ENCODE measurements around the gene COL6A1.
A peak's percentile ranks its signal among the peaks of the same experiment; 100 is the strongest.

Gene COL6A1

GRCh38 chr21:45981151-45982091, at the start of gene COL6A1:
Gene COL6A1, plus strand, starts transcription at chr21:45981770. Its CDS starts 81 bp downstream, at chr21:45981851.
- peak in 12 of 14 donors; percentile 13 to 73 (median 46) for DNase-seq

DNA sequence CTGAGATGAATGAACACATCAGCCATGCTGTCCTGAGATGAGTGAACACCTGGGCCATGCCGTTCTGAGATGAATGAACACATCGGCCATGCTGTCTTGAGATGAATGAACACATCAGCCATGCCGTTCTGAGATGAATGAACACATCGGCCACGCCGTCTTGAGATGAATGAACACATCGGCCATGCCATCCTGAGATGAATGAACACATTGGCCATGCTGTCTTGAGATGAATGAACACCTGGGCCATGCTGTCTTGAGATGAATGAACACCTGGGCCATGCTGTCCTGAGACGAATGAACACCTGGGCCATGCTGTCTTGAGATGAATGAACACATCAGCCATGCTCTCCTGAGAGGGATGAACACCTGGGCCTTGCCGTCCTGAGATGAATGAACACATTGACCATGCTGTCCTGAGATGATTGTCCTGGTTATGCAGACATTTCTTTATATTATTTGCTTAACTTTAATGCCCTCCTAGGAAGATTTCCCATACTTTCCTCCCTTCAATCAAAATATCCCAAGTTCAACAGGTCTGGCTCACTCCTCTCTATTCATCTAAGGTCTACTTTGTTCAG, 48.6 kb upstream of the COL6A1 start:
- no peak for DNase-seq

DNA sequence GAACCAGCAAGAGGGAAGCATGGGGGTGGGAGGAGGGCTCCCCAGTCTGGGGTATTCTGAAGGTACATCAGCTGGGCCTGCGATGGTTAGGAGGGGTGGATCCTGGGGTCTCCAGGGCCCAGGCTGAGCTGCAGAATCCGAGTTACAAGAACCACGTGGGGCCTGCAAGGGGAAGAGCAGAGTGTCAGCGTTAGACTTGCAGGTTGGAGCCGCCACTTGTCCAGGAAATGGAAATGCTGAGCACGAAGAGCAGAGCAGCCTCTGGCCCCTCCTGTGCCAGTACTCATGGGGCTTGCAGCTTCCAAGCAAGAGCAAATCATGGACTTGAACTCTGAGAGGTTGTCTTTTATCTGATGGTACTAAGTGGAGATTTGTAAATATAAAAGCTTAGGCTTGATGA, 47.5 kb upstream of the COL6A1 start:
- no peak for DNase-seq

GRCh38 chr21:45934554-45934953, 47.0 kb upstream of the COL6A1 start:
- no peak for DNase-seq

GRCh38 chr21:45935628-45936027, 45.9 kb upstream of the COL6A1 start:
- DNase-seq: no peak

GRCh38 chr21:45937721-45938452, 43.7 kb upstream of the COL6A1 start:
- no peak for DNase-seq

DNA sequence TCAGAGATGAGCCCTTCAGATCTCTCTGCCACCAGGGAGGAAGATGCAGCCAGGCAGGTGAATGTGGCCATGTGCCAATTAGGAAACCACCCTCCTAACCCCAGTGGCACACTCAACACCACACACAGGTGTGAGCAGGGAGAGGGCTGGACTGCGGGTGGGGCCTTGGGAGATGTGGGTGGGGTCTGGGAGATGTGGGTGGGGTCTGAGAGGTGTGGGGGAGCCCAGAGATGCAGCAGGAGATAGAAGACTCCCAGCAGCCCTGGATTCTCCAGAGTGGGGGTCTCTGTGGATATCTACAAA, 43.2 kb upstream of the COL6A1 start:
- DNase-seq: no peak

DNA sequence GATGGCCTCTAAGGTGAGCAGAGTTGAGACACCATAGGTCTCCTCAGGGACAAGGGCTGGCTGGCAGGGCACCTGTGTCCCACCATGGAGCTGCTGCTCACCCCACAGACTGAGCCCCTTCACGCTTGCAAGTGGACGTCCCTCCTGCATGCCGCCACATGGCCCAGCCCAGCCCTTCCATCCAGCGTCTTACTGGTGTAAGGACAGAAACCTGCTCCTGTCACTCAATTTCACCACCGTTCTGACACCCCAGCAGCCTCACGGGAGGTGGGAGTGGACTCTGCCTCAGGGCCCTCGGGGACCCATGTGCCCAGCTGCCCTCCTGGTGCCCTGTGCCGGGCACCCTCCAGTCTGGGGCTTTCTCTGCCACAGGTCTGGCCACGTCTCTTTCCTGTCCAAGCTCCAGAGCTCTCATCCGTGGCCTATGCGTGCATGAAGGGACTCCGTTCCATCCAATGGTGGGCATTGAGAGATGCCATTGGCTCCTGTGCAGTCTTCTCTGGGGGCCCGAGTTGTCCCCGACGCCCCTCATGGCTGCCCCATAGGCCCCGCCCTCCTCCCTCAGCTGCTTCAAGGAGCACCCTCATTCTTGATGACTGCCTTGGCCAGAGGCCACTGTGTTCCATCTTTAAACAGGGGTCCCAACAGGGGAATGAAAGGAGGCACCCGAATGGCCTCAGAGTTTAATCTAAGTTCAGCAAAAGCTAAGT, 42.6 kb upstream of the COL6A1 start:
- no peak for DNase-seq

DNA sequence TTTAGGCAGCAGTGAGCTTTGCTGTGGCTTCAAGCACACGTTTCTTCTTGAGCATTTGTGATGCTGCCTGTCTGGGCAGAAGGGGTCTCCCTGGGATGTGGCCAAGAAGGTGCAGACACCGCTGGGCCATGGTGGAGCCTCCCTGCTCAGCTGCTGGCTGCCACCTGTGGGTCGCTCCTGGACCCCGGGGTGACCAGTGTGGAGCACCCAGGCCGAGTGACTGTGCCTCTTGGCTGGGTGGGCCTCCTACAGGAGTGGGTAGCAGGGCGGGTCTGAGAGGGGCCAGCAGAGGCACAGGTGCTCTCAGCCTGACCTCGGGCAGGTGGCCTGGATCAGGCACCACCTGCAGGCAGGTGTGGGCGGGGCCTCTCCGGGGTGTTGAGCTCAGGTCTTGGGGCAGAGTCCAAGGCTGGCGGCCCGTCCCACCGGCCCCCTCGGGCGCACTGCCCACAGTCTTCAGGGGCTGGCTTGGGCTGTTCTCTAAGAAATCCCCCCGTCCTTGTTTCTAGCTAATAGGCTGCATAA, 42.0 kb upstream of the COL6A1 start:
- no peak for DNase-seq

GRCh38 chr21:45940091-45940490, 41.5 kb upstream of the COL6A1 start:
- DNase-seq: no peak

DNA sequence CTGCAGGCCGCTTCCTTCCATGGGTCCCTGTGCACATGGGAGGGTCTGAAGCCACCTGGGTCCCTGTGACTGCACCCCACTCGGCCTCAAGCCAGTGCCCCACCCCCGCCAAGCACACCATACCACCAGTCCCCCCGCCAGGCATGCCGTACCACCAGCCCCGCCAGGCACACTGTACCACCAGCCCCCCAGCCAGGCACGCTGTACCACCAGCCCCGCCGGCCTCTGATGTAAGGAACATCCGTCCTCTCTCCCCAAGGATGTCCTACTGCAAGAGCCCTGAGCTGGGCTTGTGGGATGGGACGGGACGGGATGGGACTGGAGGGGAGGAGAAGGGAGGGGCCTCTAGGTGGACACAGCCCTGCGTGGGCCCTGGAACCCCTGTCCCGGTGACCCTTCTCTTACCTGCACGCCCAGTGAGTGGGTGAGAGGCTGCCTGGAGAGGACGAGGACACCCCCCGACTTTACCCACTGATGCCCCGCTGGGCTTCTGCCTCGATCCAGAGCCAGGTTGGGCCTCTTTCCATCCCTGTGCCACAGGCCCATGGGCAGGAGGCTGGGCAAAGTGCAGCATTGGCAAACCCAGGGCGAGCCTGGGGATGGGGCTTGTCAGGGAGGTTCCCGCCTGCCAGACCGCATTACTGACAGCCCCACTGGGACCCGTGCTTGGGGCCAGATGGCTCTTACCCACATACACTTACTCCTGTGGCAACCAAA, 40.8 kb upstream of the COL6A1 start:
- DNase-seq: no peak

GRCh38 chr21:45941338-45941710, 40.2 kb upstream of the COL6A1 start:
- DNase-seq: no peak

DNA sequence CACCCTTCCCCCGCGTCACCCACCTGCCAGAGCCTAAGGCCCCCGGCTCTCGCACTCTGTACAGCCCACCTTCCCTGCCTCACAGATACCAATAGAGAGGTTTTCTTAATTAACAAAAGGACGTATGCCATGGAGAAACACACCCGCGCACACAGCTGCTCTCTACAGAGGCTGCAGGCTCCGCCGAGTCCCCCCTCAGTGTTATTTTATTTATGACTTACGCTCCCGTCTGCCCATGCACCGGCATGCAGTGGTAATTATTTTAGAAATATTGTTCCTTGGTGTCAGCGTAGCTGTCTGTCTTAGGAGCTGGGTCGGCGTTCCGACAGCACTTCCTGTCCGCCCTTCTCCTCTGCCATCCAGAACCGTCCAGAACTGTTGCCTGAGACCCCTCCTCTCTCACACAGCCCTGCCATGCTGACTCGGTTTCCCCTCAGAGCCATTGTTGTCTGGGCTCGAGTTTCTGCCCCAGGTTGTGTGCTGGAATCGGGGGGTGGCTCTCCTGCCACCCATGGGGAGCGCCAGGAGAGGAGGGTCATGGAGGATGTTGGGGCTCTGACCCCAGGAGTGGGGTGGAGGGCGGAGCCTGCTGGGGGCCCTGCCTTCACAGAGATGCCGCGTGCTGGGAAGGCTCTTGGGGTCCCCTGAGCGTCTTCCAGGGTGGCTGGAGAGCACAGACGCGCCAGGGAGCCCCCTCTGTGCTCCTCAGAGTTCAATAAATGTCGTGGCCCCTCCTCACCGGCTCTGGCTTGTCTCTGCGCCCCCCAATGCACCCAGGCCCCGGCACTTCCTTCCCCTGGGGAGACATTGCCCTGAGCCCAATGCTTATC, 39.6 kb upstream of the COL6A1 start:
- no peak for DNase-seq

DNA sequence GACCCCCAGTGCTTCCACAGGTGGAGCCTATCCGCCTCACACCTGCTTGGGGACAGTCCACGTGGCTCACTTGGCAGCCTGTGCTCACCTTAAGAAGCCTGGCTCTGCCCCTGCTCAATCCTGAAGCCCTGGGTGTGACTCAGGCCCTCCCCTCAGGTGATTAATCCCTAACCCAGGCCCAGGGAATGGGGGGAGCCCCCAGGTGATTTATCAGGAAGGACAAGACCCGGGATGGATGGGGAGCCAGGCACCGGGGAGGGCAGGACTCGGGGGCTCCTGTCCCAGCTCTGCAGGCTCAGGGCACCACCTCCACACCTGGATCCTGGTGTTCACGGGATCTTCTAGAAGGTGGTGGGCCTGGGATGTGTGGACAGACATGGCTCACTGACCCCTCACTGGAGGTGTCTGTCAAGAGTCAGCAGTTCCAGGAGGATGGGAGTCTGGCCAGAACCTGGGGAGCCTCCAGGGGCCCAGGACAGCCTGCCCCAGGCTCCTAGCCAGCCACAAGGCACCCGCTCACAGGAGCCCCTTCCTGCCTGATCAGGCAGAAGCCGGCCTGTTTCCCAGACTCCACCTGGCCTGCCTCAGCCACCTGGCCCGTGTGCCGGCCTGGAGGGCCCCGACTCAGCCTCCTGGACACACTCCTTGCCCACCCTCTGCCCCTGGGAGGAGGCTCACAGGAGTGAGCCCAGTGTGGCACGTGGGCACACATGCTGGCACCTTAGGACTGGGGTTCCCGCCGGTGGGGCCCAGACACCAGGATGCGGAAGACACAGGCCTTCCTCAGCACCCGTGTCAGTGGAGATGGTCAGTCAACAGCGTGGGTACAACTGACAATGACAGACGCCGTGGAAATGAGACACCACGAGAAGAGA, 38.6 kb upstream of the COL6A1 start:
- no peak for DNase-seq

DNA sequence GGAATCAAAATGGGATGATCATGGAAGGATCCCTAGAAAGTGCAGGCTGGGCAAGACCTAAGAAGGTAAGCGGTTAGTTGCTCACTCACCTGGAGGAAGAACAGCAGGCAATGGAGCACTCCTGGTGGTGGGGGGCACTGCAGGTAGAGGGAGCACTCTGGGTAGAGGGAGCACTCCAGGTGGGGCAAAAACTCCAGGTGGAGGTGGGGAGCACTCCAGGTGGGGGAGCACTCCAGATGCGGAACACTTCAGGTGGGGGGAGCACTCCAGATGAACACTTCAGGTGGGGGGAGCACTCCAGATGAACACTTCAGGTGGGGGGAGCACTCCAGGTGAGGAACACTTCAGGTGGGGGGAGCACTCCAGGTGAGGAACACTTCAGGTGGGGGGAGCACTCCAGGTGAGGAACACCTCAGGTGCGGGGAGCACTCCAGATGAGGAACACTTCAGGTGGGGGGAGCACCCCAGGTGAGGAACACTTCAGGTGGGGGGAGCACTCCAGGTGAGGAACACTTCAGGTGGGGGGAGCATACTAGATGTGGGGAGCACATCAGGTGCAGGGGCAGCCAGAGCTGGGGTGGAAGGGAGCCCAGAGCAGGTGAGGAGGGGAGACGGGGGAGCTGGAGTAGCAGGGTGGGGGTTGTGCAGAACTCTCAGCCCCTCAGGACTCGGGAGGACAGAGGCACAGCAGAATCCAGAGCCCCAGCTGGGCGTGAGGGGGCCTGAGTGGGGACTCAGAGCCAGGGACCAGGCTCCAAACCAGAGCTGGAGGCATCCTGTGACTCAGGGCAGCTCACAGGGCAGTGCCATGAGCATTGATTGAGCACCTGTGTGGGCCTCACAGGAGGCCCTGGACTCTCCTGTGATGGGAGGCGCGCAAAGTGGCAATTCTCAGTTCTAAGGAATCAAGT, 37.7 kb upstream of the COL6A1 start:
- no peak for DNase-seq

- DNase-seq: no peak
Observed at GRCh38 chr21:45944601-45945000, 37.0 kb upstream of the COL6A1 start.

GRCh38 chr21:45945066-45945867, 36.3 kb upstream of the COL6A1 start:
- DNase-seq: no peak

GRCh38 chr21:45945868-45946210, 35.7 kb upstream of the COL6A1 start:
- no peak for DNase-seq
